Omental fat pad (tissue), 4 donors: ENCODE results near the gene BAZ2B. TPM values are rescaled to one million over a fixed set of nuclear protein-coding genes. Genes with fewer than 3 reads are reported as not detected.

Source experiments
- ATAC-seq: fragments of 150-250 bp; one replicate; pipeline ENCODE4 v1.9.1; 2016; ENCODE audit warnings: mild to moderate bottlenecking, moderate library complexity; ENCODE audit not compliant: low FRiP score
- DNase-seq: peaks from one replicate; pipeline ENCODE4 v3.0.0-alpha.2; 2019; ENCODE audit warnings: low spot score
- CTCF ChIP-seq, 3 donors: fragments of 450-650 bp; IDR thresholded peaks; one replicate each; pipeline ENCODE4 v1.5.1; 2016 to 2017; ENCODE audit warnings: antibody characterized with exemption in 3 of 3, mild to moderate bottlenecking in 3 of 3, moderate library complexity in 2 of 3
- small RNA-seq: library from RNA; depleted of rRNA; stranded (forward); fragments of <200 nt; gene quantifications from one replicate; pipeline ENCODE3, GENCODE V24; 2016
- total RNA-seq, 4 donors: library from RNA; depleted of rRNA; stranded (reverse); fragments of >200 nt; gene quantifications; one replicate each; pipeline ENCODE4 v1.1.0, GENCODE V29; 2016

Gene BAZ2B
- total RNA-seq, 4 donors from 2014 or later: 47.3 to 147 (median 88.9) TPM

GRCh38 chr2:159281002-159281401, 335.3 kb downstream of the BAZ2B start:
- ATAC-seq (no peak), DNase-seq (no peak)
- no peak for TF ChIP-seq CTCF (IDR thresholded peaks at IDR 0.05)

- DNase-seq (no peak), ATAC-seq (no peak)
- no peak for TF ChIP-seq CTCF (IDR thresholded peaks at IDR 0.05)
Measured at GRCh38 chr2:159279700-159280099, 336.6 kb downstream of the BAZ2B start.

- no peak for ATAC-seq
- DNase-seq: no peak
- no peak for TF ChIP-seq CTCF (IDR thresholded peaks at IDR 0.05)
Measured at GRCh38 chr2:159275111-159275510, 341.2 kb downstream of the BAZ2B start.

- DNase-seq: no peak
- TF ChIP-seq CTCF (IDR thresholded peaks at IDR 0.05): no peak
Measured at GRCh38 chr2:159272156-159272555, 344.2 kb downstream of the BAZ2B start.

DNA sequence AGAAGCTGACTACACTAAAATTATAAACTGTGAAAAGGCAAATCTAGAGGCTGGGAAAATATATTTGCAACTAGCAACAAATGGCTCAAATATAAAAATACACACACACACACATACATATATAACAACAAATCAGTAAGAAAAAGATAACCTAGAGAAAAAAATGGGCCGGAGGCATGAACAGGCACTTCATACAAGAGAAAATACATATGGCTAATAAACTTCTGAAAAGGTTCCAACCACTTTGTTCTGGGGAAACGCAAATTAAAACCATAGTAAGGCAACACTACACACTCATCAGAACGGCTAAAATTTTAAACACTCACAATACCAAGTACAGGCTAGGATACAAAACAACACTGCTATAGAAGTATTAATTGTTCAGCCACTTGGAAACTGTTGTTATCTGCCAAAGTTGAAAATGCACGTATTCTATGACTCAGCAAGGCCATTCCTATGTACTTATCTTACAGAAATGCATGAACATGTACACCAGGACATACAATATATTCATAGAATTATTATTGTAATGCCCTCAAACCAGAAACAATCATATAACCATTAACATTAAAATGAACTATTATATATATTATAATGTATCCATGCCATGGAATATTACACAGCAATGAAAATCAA, 345.5 kb downstream of the BAZ2B start:
- ATAC-seq: no peak
- TF ChIP-seq CTCF (IDR thresholded peaks at IDR 0.05): no peak
- DNase-seq: no peak

More at GRCh38 chr2:159272156-159272555, 344.2 kb downstream of the BAZ2B start:
- no peak for ATAC-seq

Small RNA genes lying within 50 kb of the gene (small RNA-seq; reads per million reads assigned to genes)
- not detected for gene RF00019

Other genes starting within 250 kb of the BAZ2B start
- gene MARCHF7, start 96.0 kb upstream of the BAZ2B start, total RNA-seq: 100 to 1,000 TPM in 1 of 4 donors, 10 to 100 TPM in 3; 70.2 to 114 (median 81.5) TPM
- 100 to 1,000 TPM in 2 of 4 donors, 10 to 100 TPM in 2; 79.6 to 194 (median 121) TPM for gene CD302, start 181.7 kb upstream of the BAZ2B start, total RNA-seq